Measurements from ENCODE around the gene SERP2. TPM values are rescaled to one million over a fixed set of nuclear protein-coding genes. Genes with fewer than 3 reads are reported as not detected.

SERP2 gene
- total RNA-seq, 1 donor from 2014 or later, result 14.0 TPM

GRCh38 chr13:44414716-44415115 is 41.1 kb downstream of the SERP2 start:
- Mint-ChIP-seq H3K36me3 (ENCODE audit: low read depth) (no peaks in the 10 kb centered on the region), H3K4me1 (peaks cover 39% of the 10 kb centered on the region), H3K9me3 (no peaks in the 10 kb centered on the region), H3K27me3 (ENCODE audit: low read depth) (no peaks in the 10 kb centered on the region), H3K27ac (ENCODE audit: unreplicated experiment) (no peak overlapping the region), H3K4me3 (no peak overlapping the region)
- DNase-seq (ENCODE audit: low read depth, low spot score), result no peak
- TF ChIP-seq CTCF (conservative IDR thresholded peaks at IDR 0.05), result no peak

GRCh38 chr13:44415815-44416214 is 42.2 kb downstream of the SERP2 start:
- Mint-ChIP-seq H3K27me3 (ENCODE audit: low read depth) (no peaks in the 10 kb centered on the region), H3K4me1 (peaks cover 40% of the 10 kb centered on the region), H3K36me3 (ENCODE audit: low read depth) (no peaks in the 10 kb centered on the region), H3K4me3 (no peak overlapping the region), H3K27ac (ENCODE audit: unreplicated experiment) (no peak overlapping the region), H3K9me3 (no peaks in the 10 kb centered on the region)
- no peak for DNase-seq (ENCODE audit: low read depth, low spot score)
- no peak for TF ChIP-seq CTCF (conservative IDR thresholded peaks at IDR 0.05)

- TF ChIP-seq CTCF (conservative IDR thresholded peaks at IDR 0.05), result no peak
- no peaks in the 10 kb centered on the region for H3K27me3 Mint-ChIP-seq (ENCODE audit: low read depth)
- H3K4me1 Mint-ChIP-seq, result peaks cover 40% of the 10 kb centered on the region
- no peaks in the 10 kb centered on the region for H3K36me3 Mint-ChIP-seq (ENCODE audit: low read depth)
- no peaks in the 10 kb centered on the region for H3K9me3 Mint-ChIP-seq
- DNase-seq (ENCODE audit: low read depth, low spot score), result no peak
- no peak overlapping the region for H3K27ac Mint-ChIP-seq (ENCODE audit: unreplicated experiment)
- no peak overlapping the region for H3K4me3 Mint-ChIP-seq
Measured at GRCh38 chr13:44416301-44416700, 42.7 kb downstream of the SERP2 start.

DNA sequence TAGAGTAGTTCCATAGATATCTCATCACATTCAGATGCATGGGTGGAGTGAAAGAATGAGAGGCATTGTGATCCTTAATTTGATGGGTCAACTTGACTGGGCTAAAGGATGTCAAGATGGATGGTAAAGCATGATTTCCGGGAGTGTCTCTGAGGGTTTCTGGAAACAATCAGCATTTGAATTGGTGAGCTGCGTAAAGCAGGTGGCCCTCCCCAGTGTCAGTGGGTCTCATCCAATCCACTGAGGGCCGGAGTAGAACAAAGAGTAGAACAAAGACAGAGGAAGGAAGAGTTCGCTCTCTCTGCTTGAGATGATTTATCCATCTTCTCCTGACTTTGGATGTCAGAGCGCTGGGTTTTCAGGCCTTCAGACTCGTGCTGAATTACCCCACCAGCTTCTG is 43.1 kb downstream of the SERP2 start:
- Mint-ChIP-seq H3K4me1 (peaks cover 40% of the 10 kb centered on the region), H3K27me3 (ENCODE audit: low read depth) (no peaks in the 10 kb centered on the region), H3K27ac (ENCODE audit: unreplicated experiment) (no peak overlapping the region), H3K36me3 (ENCODE audit: low read depth) (no peaks in the 10 kb centered on the region), H3K9me3 (no peaks in the 10 kb centered on the region), H3K4me3 (no peak overlapping the region)
- no peak for DNase-seq (ENCODE audit: low read depth, low spot score)
- TF ChIP-seq CTCF (conservative IDR thresholded peaks at IDR 0.05), result no peak

DNA sequence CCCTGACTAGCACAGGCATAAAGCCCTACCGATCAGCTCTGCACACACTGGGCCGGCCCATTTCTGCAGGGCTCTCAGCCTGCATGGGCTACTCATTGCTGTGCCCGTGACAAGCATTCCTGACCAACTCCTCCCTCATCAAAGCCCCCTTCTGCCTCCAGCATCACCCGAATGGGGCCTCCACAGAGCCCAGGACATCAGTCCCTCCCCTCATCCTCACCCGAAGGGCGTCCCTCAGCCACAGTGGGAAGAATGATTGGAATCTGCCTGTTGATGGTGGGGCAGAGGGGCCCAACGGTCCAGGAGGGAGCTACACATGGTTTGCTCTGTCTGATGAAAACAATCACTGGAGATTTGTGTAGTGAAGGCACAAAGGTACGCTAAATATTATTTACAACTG is 43.8 kb downstream of the SERP2 start:
- Mint-ChIP-seq H3K36me3 (ENCODE audit: low read depth) (no peaks in the 10 kb centered on the region), H3K27me3 (ENCODE audit: low read depth) (no peaks in the 10 kb centered on the region), H3K9me3 (no peaks in the 10 kb centered on the region), H3K4me1 (peaks cover 36% of the 10 kb centered on the region), H3K27ac (ENCODE audit: unreplicated experiment) (peak overlapping the region; percentile 20), H3K4me3 (no peak overlapping the region)
- no peak for DNase-seq (ENCODE audit: low read depth, low spot score)
- no peak for TF ChIP-seq CTCF (conservative IDR thresholded peaks at IDR 0.05)

DNA sequence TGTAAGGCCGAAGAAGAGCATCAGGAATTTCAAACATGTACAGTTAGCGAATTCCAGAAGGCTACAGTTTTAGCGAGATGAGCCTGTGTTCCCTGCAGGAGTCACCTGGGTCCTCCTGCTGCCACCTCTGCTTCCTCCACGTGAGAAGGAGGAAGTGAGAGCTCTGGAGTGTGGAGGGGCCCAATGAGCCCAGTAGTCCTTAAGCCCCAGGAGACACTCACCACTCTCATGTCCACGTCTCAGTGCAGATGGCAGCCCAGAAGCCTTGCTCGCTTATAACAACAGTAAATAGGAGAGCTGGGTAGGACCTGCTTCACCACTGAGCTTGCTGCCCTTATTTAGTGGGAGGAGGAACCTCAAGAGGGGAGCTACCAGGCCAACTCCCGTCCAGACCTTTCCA is 44.3 kb downstream of the SERP2 start:
- DNase-seq (ENCODE audit: low read depth, low spot score), result no peak
- peaks cover 33% of the 10 kb centered on the region for H3K4me1 Mint-ChIP-seq
- H3K4me3 Mint-ChIP-seq, result no peak overlapping the region
- no peaks in the 10 kb centered on the region for H3K36me3 Mint-ChIP-seq (ENCODE audit: low read depth)
- H3K9me3 Mint-ChIP-seq, result no peaks in the 10 kb centered on the region
- H3K27me3 Mint-ChIP-seq (ENCODE audit: low read depth), result no peaks in the 10 kb centered on the region
- no peak for TF ChIP-seq CTCF (conservative IDR thresholded peaks at IDR 0.05)
- no peak overlapping the region for H3K27ac Mint-ChIP-seq (ENCODE audit: unreplicated experiment)

Data from neural crest cell (in vitro differentiated cells).